Spleen (tissue), 7 donors: Measurements from ENCODE around the gene CELA2A.

Source experiments
- CTCF ChIP-seq, 11 experiments: fragments of 200-600 bp in 7 of 11; fragments of 450-650 bp in 4 of 11; sonication (generic) in 4 of 11; IDR thresholded peaks in 8 of 11; conservative IDR thresholded peaks in 3 of 11; 1 replicate in 7 of 11; 2 replicates in 4 of 11; pipeline versions ENCODE4 v1.4.0 to v1.8.0; 2016 to 2021; ENCODE audit warnings: antibody characterized with exemption in 11 of 11, inconsistent platforms in 4 of 11, mild to moderate bottlenecking in 1 of 11
- POLR2A ChIP-seq, 3 donors: fragments of 450-650 bp; IDR thresholded peaks; one replicate each; pipeline ENCODE4 v1.5.1; 2017; ENCODE audit warnings: antibody characterized with exemption in 3 of 3, mild to moderate bottlenecking in 1 of 3
- donor health status: DM: no; HTN: no; CAD: no; lungs with moderate emphysema.
- donor health status: DM: no; HTN: no; CAD: no.
- donor health status: DM: no; HTN: no; CAD: no.

DNA sequence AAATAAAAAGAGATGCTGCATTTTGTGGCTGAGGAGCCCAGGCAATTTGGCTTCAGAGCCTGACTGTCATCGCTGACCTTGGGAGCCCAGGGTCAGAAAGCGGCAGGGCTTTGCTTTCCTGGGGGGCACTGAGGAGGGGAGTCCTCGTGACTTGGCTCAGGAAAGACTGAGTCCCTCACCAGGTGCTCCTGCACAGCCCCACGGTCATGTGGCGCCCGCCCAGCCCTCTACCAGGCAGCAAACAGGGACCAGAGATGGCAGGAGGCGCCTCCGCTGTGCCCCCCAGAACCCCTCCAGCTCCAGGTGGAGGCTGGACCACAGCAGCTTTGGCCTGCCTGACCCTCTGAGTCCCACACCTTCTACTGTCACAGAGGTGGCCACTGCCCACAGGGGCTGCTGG is 33.7 kb upstream of the CELA2A start:
- no peak for TF ChIP-seq POLR2A (IDR thresholded peaks at IDR 0.05)
- TF ChIP-seq CTCF (IDR thresholded peaks at IDR 0.05 in 8 of 11, conservative IDR thresholded peaks at IDR 0.05 in 3 of 11): no peak
